NB4 (cell line): ENCODE measurements around the gene NAIF1.

Experiments used
- DNase-seq: peaks from one replicate; pipeline ENCODE4 v3.0.0; 2010; ENCODE audit warnings: low read depth
- H3K4me3 ChIP-seq: one replicate; pipeline ENCODE4 v1.5.1; 2011; ENCODE audit warnings: mild to moderate bottlenecking, low read depth, low read length, moderate library complexity
- MYC ChIP-seq: IDR thresholded peaks from 2 replicates; pipeline ENCODE4 v1.6.1; 2011; ENCODE audit warnings: low read depth, low read length
- POLR2A ChIP-seq: IDR thresholded peaks from 2 replicates; pipeline ENCODE4 v1.6.1; 2011; ENCODE audit warnings: mild to moderate bottlenecking; ENCODE audit not compliant: insufficient read length; ENCODE audit errors: extremely low read depth
- TF ChIP-seq, protein P1 (sequence below): IDR thresholded peaks from 2 replicates; pipeline ENCODE4 v1.6.1; 2011; ENCODE audit warnings: low read depth, low read length
- TF ChIP-seq, protein P2 (sequence below): IDR thresholded peaks from one replicate; pipeline ENCODE4 v1.5.1; 2012; ENCODE audit warnings: low read depth, low read length

The NAIF1 gene

GRCh38 chr9:128096616-128097536 is 29.8 kb upstream of the NAIF1 start:
- DNase-seq: no peak
- TF ChIP-seq POLR2A (no peak), MYC (no peak)
- TF ChIP-seq, protein P1, sequence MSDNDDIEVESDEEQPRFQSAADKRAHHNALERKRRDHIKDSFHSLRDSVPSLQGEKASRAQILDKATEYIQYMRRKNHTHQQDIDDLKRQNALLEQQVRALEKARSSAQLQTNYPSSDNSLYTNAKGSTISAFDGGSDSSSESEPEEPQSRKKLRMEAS: no peak
- TF ChIP-seq, protein P2, sequence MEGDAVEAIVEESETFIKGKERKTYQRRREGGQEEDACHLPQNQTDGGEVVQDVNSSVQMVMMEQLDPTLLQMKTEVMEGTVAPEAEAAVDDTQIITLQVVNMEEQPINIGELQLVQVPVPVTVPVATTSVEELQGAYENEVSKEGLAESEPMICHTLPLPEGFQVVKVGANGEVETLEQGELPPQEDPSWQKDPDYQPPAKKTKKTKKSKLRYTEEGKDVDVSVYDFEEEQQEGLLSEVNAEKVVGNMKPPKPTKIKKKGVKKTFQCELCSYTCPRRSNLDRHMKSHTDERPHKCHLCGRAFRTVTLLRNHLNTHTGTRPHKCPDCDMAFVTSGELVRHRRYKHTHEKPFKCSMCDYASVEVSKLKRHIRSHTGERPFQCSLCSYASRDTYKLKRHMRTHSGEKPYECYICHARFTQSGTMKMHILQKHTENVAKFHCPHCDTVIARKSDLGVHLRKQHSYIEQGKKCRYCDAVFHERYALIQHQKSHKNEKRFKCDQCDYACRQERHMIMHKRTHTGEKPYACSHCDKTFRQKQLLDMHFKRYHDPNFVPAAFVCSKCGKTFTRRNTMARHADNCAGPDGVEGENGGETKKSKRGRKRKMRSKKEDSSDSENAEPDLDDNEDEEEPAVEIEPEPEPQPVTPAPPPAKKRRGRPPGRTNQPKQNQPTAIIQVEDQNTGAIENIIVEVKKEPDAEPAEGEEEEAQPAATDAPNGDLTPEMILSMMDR: no peak
- no peak overlapping the region for H3K4me3 ChIP-seq

DNA sequence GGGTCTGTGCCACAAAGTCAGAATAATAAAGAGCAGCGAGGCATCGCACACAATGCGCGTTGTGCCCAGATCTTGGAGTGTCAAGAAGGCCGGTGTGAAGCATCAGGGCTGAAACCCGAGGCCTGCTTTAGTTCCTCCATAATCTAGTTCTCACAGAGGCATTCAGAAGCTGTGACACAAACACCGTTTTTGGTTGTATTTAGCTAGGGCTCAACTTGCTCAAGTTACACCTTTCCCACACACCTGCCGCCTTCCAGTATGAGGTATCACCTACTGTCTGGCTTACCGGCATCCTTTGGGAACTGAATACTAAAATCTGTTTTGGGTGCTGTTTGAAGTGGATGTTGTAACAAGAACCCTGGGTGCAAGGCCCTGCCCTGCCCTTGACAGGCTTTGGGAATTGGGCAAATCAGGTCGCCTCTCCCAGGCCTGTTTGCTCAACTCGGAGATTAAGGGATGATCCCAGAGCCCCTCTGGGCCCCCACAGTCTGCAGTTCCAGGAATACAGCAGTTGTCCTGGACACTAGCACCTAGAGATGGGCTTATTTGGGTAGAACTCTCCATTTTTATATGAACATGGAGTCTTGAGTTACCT is 27.9 kb upstream of the NAIF1 start:
- H3K4me3 ChIP-seq: no peak overlapping the region
- TF ChIP-seq, protein P2: no peak
- TF ChIP-seq, protein P1: no peak
- TF ChIP-seq POLR2A: no peak
- no peak for TF ChIP-seq MYC
- DNase-seq: no peak

DNA sequence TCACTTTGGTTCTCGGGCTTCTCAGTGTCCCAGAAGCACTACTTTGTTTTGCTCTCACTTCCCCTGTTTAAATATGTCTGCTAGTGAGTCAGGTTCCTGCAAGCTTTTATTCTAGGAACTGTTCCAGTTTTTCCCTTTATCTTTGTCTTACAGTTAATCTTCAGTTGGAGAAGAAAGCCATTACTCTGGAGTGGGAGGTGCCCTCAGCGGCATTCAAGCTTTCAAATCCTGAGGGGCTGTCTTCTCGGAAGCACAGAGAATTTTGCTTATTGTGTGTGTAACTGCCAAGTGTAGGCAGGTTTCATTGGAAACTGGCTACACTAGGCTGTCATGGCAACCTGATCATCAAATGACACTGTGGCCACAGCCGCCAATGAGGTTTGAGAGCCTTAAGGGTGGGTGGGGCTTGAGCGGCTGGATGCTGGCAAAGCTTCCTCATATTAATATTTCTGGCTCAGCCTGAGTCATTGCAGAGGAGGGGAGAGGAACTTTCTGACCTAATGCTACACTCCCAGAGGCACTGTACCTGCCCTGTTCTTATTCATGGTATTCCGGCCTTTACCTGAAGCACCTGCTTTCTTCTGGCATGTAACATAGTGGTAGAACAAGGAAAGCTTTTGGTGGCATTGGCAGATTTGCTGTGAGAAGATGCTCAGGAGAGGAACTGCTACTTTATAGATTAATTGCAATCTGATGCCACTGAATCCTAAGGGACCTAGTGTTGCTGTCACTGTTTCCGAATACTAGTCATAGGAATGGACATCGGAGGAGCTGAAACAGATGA is 27.2 kb upstream of the NAIF1 start:
- no peak overlapping the region for H3K4me3 ChIP-seq
- no peak for TF ChIP-seq MYC
- TF ChIP-seq, protein P2: no peak
- TF ChIP-seq, protein P1: peak; percentile 31; the same call in 1 of the 2 replicates
- TF ChIP-seq POLR2A: no peak
- DNase-seq: peak; percentile 88

DNA sequence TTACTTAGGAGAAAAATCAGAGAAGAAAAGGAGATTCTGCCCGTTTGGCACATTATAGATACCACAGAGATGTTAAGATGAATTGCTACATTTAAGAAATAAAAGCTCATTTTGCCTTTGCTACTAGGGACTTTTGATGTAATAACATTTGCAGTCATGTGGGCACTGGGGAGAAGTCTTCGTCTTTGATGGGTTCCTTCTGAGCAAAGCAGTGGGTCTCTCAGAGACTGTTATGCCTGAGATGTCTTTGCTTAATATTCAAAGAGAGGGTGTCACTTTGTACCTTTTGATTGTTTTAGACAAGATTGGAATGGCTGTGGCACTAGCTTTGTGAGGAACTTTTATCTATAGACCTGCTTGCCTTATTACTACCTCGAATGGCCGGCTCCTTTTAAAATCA is 25.9 kb upstream of the NAIF1 start:
- TF ChIP-seq, protein P1: no peak
- TF ChIP-seq, protein P2: no peak
- TF ChIP-seq MYC (no peak), POLR2A (no peak)
- no peak overlapping the region for H3K4me3 ChIP-seq
- no peak for DNase-seq

GRCh38 chr9:128092199-128092977 is 25.3 kb upstream of the NAIF1 start:
- no peak for DNase-seq
- TF ChIP-seq MYC (no peak), POLR2A (no peak)
- TF ChIP-seq, protein P1: no peak
- TF ChIP-seq, protein P2: no peak
- no peak overlapping the region for H3K4me3 ChIP-seq
